HG03565 (cell line): ENCODE results near the gene FAM156A.
"Not testable (repeated sequence)": the region's sequence is repeated elsewhere in the genome, so short reads cannot be mapped to it uniquely, and the experiment has no call there.

Experiments used
- ATAC-seq: cut with Tn5 transposase; IDR thresholded peaks from one replicate; pipeline ENCODE4 v1.9.1; 2021; ENCODE audit warnings: mild to moderate bottlenecking, moderate library complexity; ENCODE audit not compliant: unreplicated experiment

Gene FAM156A

GRCh38 chrX:52966993-52967738 is 8.8 kb upstream of the FAM156A start:
- ATAC-seq, result not testable (repeated sequence)

GRCh38 chrX:52958961-52959360 is 643 bp upstream of the FAM156A start:
- not testable (repeated sequence) for ATAC-seq

DNA sequence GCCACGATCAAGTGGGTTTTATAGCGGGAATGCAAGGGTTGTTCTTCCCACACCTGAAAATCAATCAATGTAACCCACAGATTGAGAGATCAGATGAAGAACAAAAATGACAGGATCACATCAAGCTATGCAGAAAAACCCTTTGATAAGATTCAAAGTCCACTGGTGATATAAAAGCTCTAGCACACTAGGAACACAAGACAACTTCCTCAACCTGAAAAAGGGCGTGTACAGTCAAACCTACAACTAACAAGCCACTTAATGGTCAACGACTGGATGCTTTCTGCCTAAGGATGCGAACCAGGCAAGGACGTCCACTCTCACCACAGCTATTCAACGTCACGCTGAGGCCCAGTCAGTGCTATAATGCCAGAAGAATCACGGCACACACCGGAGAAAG is 8.4 kb downstream of the FAM156A start:
- ATAC-seq, result not testable (repeated sequence)

GRCh38 chrX:52949325-52949724 is 9.0 kb downstream of the FAM156A start:
- ATAC-seq, result not testable (repeated sequence)

GRCh38 chrX:52948265-52948664 is 10.1 kb downstream of the FAM156A start:
- ATAC-seq, result not testable (repeated sequence)

- not testable (repeated sequence) for ATAC-seq
Measured at GRCh38 chrX:52947501-52947900, 10.8 kb downstream of the FAM156A start.

GRCh38 chrX:52945838-52946494 is 12.4 kb downstream of the FAM156A start:
- not testable (repeated sequence) for ATAC-seq

GRCh38 chrX:52941728-52942127 is 16.6 kb downstream of the FAM156A start:
- ATAC-seq, result not testable (repeated sequence)

DNA sequence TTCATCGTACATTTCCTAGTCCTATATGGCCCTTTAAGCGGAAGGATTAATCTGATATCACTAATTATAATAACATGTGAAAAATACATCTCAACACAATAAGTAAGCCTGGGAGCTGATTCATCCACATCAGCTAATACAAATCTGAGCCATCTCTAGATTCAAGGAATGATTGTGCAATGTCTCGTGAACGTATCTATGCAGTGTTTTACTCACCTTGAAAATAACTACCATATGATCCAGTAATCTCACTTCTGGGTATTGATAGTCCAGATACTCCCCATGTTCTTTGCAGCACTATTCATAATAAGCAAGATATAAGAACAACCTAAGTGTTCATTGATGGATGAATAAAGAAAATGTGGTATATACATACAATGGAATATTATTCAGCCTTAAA is 17.6 kb downstream of the FAM156A start:
- ATAC-seq, result not testable (repeated sequence)

DNA sequence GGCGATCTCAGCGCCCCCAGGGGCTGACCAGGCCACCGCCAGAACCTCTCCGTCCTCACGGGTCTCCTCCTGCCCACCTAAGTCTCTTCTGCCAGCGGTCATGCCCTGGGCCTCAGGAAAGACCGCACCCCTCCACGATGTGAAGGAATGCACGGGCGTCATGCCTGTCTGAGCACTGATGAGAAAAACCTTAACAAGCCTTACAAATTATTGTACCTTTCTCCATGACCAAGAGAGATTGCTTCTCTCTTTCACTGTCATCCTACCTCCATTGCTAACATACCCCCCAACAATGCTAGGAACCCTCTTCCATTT is 22.9 kb downstream of the FAM156A start:
- ATAC-seq, result not testable (repeated sequence)

GRCh38 chrX:52934704-52935469 is 23.4 kb downstream of the FAM156A start:
- peak; percentile 91 for ATAC-seq

- peak; percentile 13 for ATAC-seq
Measured at GRCh38 chrX:52933976-52934703, 24.2 kb downstream of the FAM156A start.

DNA sequence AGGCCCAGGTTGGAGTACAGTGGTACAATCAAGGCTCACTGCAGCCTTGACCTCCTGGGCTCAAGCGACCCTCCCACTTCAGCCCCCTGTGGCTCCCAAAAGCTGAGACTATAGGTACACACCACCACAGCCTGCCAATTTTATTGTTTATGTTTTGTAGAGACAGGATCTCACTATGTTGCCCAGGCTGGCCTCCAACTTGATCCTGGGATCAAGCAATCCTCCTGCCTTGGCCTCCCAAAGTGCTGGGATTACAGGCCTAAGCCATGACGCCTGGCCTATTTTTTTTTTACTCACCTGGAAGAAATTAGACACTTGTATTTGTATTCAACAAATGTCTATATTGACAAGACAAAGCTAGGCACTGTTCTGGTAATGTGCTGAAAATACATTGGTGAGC is 25.1 kb downstream of the FAM156A start:
- no peak for ATAC-seq

DNA sequence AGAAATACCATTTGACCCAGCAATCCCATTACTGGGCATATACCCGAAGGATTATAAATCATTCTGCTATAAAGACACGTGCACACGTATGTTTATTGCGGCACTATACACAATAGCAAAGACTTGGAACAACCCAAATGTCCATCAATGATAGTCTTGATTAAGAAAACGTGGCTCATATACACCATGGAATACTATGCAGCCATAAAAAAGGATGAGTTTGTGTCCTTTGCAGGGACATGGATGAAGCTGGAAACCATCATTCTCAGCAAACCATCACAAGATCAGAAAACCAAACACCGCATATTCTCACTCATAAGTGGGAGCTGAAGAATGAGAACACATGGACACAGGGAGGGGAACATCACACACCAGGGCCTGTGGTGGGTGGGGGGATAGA is 28.1 kb downstream of the FAM156A start:
- ATAC-seq, result not testable (repeated sequence)

DNA sequence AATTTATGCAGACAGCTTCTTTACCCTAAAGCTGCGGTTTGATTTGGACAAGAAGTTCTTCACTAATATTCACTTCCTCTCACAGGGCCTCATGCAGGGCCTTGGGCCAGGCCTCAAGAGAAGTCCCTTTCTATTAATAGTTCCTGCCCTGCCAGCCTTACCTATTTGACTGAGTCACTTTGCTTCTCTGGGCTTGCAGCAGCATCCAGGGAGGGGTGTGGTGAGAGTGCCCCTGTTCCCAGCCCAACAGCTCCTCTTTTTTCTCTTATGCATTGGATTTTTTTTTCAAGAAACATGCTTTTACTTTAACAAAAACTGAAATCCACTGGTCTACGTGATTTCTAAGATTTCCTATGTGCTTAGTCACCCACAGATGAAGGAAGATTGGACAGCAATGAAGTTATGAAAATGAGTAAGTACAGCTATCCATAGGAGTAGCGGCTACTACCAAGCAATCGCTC is 34.5 kb downstream of the FAM156A start:
- ATAC-seq, result peak; percentile 40

DNA sequence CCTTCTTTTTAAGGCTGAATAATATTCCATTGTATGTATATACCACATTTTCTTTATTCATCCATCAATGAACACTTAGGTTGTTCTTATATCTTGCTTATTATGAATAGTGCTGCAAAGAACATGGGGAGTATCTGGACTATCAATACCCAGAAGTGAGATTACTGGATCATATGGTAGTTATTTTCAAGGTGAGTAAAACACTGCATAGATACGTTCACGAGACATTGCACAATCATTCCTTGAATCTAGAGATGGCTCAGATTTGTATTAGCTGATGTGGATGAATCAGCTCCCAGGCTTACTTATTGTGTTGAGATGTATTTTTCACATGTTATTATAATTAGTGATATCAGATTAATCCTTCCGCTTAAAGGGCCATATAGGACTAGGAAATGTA is 43.6 kb downstream of the FAM156A start:
- ATAC-seq, result not testable (repeated sequence)

DNA sequence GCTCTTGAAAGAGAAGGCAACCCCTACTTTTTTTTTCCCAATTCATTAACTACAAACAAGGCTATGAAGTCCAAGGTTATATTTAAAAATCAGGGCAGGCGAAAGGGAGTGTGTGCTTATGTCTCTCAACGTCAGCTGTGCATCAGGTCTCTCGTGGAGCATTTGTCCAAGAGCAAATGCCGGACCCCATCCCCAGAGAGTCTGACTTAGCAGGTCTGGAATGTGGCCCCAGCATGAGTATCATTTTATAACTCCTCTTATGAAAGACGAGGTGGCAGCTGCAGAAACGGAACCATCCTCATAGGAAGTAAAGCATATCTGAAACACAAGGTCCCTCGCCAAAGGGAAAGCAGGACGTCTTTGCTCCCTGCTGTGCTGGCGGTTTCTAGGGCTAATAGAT is 44.6 kb downstream of the FAM156A start:
- not testable (repeated sequence) for ATAC-seq

- not testable (repeated sequence) for ATAC-seq
Measured at GRCh38 chrX:52909313-52909969, 48.9 kb downstream of the FAM156A start.

- not testable (repeated sequence) for ATAC-seq
Measured at GRCh38 chrX:52907900-52908299, 50.4 kb downstream of the FAM156A start.

DNA sequence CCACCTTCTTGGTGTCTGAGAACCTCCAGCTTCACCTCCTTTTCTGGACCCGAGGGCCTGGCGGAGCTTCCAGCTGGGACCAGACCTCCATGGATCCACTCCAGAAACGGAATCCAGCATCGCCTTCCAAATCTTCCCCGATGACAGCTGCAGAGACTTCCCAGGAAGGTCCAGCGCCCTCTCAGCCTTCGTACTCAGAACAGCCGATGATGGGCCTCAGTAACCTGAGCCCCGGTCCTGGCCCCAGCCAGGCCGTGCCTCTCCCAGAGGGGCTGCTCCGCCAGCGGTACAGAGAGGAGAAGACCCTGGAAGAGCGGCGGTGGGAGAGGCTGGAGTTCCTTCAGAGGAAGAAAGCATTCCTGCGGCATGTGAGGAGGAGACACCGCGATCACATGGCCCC is 51.2 kb downstream of the FAM156A start:
- not testable (repeated sequence) for ATAC-seq
